ENCODE data around the gene TTLL13.
A peak's percentile ranks its signal among the peaks of the same experiment; 100 is the strongest.

Gene TTLL13

GRCh38 chr15:90217671-90218394 lies 31.5 kb upstream of the TTLL13 start:
- no peak for DNase-seq (ENCODE audit: low read depth in 2 of 2)

- DNase-seq (ENCODE audit: low read depth in 2 of 2), result peak; percentile 40 to 53
Measured at GRCh38 chr15:90219421-90220141, 29.8 kb upstream of the TTLL13 start.

- DNase-seq (ENCODE audit: low read depth in 2 of 2), result peak in 1 of 2 donors; percentile 28
Measured at GRCh38 chr15:90221246-90221900, 28.0 kb upstream of the TTLL13 start.

- DNase-seq (ENCODE audit: low read depth in 2 of 2), result no peak
Measured at GRCh38 chr15:90222547-90222946, 26.8 kb upstream of the TTLL13 start.

- DNase-seq (ENCODE audit: low read depth in 2 of 2), result no peak
Measured at GRCh38 chr15:90223441-90224165, 25.8 kb upstream of the TTLL13 start.

GRCh38 chr15:90225047-90225446 lies 24.3 kb upstream of the TTLL13 start:
- no peak for DNase-seq (ENCODE audit: low read depth in 2 of 2)

- DNase-seq (ENCODE audit: low read depth in 2 of 2), result no peak
Measured at GRCh38 chr15:90225504-90226234, 23.7 kb upstream of the TTLL13 start.

GRCh38 chr15:90227336-90227735 lies 22.0 kb upstream of the TTLL13 start:
- DNase-seq (ENCODE audit: low read depth in 2 of 2), result no peak

GRCh38 chr15:90227816-90228772 lies 21.3 kb upstream of the TTLL13 start:
- DNase-seq (ENCODE audit: low read depth in 2 of 2), result no peak

GRCh38 chr15:90228960-90229359 lies 20.4 kb upstream of the TTLL13 start:
- no peak for DNase-seq (ENCODE audit: low read depth in 2 of 2)

- DNase-seq (ENCODE audit: low read depth in 2 of 2), result no peak
Measured at GRCh38 chr15:90230071-90230494, 19.3 kb upstream of the TTLL13 start.

- DNase-seq (ENCODE audit: low read depth in 2 of 2), result no peak
Measured at GRCh38 chr15:90230610-90231009, 18.7 kb upstream of the TTLL13 start.

GRCh38 chr15:90231028-90232017 lies 18.0 kb upstream of the TTLL13 start:
- peak; percentile 50 to 51 for DNase-seq (ENCODE audit: low read depth in 2 of 2)

GRCh38 chr15:90232196-90232595 lies 17.2 kb upstream of the TTLL13 start:
- no peak for DNase-seq (ENCODE audit: low read depth in 2 of 2)

- DNase-seq (ENCODE audit: low read depth in 2 of 2), result no peak
Measured at GRCh38 chr15:90232941-90233386, 16.4 kb upstream of the TTLL13 start.

GRCh38 chr15:90233387-90234095 lies 15.8 kb upstream of the TTLL13 start, which contains the start of gene CIB1:
CIB1 (minus strand) TSS chr15:90233941; CDS start chr15:90233885, 56 bp downstream.
- DNase-seq (ENCODE audit: low read depth in 2 of 2), result peak; percentile 95 to 97

GRCh38 chr15:90234096-90234988 lies 15.0 kb upstream of the TTLL13 start, which contains the start of gene GDPGP1:
GDPGP1 (plus strand) TSS chr15:90234209; CDS start chr15:90240909, 6,700 bp downstream.
- DNase-seq (ENCODE audit: low read depth in 2 of 2), result no peak

Measured in stimulated activated CD4-positive, alpha-beta T cell treated with anti-CD3 and anti-CD28 coated beads, Interleukin-4, amount 100 ng/mL, for 48 hours (primary cell).